CD4-positive, alpha-beta T cell treated with Interleukin-6 for 4 hours (primary cell): ENCODE measurements around the gene PHF21A.

Experiments
- DNase-seq: peaks from one replicate; pipeline ENCODE4 v3.0.0-alpha.2; 2020; ENCODE audit warnings: mixed read lengths

The PHF21A gene

DNA sequence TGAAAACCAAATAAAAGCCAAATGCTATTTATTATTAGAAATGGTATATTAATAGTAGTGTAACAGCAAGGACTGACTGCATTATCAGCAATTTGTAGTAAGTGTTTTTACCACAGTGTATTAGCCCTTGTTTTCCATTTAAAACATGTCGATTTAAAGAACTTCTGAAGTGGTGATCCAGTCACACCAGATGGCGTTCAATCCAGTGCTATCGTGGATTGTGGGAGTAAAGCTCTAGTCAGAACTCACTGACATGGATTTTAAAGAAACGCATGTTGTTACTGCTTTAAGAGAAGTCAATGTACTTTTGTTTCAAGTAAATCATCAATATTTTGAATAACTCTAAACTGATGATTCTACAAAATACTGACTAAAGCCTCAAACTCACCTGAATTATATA is 147.7 kb downstream of the PHF21A start:
- DNase-seq: no peak

- no peak for DNase-seq
Measured at GRCh38 chr11:45968901-45969300, 152.4 kb downstream of the PHF21A start.

GRCh38 chr11:45967506-45967905 is 153.7 kb downstream of the PHF21A start:
- DNase-seq: no peak

DNA sequence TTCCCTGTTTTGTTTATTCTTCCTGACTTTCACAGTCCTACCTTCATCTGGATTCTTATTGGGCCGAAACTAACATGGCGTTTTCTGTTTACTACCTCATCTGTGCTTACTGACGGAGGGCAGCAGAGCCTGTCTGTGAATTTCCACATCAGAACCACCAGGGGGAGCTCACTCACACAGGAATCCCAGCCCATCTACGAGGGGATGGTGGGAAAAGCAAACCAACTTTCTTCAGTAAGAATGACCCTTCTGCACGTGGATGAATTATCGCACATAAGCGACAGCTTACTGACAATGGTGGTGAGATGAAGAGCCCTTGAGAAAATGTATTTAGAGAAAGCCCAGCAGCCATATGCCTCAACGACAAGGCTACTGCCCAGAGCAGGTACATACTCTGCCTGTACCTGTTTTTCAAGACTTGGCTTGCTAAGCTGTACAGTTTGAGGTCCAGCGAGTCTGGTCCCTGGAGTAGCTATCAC is 156.3 kb downstream of the PHF21A start:
- peak; percentile 61 for DNase-seq

DNA sequence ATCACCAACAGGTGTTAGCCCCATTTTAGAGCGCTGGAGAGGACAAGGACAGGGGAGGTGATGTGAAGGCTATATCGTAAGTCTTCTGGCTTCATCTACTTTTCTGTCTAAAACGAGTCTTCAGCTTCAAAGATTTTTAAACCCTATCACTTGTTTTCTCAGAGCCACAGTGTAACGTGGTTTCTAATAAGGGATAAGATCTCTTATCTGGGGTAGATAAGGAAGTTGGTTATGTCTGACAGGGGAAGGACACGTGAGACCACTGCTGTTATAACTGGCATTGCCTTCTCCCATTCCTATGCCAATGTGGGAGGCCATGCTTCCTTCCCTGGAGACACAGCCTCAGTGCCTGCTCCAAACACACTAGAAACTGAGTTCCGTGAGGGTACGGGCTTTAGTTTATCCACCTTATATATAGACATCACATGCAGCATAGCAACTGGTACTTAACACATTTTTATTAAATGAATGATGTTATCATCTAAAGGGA is 159.5 kb downstream of the PHF21A start:
- DNase-seq: no peak

DNA sequence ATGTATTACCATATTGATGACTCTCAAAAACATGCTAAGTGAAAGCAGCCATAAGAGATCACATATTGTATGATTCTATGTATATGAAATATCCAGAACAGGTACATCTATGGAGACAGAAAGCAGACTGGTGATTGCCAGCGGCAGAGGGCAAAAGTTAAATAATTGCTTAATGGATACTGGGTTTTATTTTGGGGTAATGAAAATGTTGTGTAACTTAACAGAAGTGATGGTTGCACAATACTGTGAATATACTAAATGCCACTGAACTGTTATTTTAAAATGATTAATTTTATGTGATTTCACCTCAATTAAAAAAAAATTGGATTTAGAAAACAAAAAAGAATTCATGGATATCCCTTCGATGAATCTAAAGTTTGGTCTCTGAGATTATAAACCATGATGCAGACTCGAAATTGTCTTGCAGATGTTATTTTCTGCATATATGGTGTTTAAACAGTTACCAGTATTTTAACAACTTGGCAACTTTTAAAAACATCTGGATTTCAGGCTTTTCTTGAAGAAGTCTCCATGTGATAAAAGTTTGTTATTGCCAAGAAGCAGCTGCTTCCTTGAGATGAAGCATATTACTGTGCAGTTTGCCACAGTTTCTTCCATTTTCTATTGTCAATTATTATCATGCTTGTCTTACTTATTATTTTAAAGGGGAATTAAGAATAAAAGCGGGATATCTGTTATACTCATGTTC is 160.7 kb downstream of the PHF21A start:
- no peak for DNase-seq

DNA sequence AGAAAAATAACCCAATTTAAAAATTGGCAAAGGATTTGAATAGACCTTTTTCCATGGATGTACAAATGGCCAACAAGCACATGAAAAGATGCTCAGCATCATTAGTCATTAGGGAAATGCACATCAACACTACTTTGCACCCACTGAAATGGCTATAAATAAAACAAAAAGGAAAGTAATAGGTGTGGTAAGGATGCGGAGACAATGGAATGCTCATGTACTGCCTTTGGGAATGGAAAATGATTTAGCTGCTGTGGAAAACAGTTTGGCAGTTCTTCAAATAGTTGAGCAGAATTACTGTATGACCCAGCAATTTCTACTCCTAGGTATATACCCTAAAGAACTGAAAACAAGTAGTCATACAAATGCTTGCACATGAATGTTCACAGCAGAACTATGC is 161.4 kb downstream of the PHF21A start:
- no peak for DNase-seq

GRCh38 chr11:45949992-45950407 is 171.3 kb downstream of the PHF21A start:
- DNase-seq: no peak

DNA sequence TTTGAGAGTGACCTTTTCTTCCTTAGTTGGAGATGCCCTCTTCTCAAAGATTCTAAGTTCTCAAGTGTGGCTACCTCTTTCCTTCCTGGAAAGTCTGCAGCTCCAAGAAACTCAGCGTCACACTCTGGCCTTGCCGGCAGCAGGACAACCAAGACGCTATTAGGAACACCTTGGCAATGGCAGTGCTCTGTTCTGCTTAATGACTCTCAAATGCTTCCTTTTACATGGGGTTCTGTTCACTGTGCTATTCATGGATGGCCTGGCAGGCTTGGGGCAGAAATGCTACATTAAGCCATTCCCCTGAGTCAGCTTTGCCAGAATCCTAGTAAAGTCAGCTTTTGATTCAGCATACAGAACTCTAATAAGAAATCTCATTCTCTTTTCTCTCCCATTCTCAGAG is 172.9 kb downstream of the PHF21A start:
- no peak for DNase-seq

DNA sequence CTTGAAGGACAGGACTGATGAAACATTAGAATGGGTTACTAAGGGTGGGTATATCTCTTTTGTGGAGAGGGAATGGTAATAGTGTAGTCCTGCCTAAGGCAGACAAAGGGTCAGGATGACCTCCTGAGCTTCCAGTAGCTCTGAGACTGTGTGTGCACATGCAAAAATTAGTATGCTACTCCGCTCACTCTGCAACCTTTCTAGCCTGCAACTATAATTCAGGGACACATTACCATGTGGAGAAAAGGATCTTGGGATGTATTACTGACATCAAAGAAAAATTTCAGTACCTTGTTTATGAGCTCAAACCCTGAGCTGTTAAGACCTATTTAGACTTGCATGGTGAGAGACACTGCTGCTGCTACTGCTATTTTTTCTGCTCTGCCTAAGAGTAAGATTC is 173.4 kb downstream of the PHF21A start:
- DNase-seq: no peak

DNA sequence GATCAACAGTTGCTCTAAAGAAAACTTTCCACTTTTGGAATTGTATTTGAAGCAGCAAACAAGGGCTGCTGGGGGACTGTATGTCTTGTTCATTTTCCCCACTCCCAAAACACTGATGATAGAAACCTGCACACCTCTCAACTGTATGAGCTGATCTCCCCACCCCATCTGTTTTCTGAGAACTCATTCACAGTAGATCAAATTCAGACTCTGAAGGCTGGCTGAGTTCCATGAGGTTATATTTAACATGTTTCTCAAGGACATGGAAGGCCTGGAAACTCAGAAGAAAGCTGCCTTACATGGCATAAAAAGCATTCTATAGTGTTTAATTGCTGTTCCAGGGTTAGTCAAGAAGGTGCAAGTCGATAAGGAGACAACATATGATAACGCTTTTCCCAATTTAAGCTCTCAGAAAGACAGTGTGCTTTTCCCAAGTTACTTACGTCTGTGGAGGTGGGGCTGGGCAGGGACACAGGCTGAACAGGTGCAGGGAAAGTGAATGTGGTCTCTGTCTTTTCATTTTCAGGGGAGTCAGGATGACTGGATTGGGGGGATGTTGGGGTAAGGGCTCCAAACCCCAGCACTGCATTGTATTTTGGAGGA is 175.8 kb downstream of the PHF21A start:
- DNase-seq: no peak

DNA sequence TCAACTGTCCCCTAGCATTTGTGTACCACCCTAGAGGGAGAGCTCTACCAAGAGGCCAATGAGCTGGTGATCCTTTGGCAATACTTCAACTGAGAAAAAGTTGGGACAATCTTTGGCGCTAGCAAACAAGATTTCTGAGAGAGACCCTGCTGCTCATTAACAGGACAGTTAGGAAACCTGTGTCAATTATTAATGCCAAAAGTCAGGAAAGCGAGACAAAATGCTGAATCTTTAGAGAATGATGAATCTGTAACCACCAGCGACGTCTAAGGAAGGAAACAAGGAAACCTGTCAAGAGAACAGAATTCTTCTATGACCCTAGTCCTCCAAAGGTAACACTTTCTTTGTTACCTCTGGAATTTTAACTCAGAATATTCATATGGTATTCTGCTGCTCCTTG is 178.9 kb downstream of the PHF21A start:
- DNase-seq: no peak

DNA sequence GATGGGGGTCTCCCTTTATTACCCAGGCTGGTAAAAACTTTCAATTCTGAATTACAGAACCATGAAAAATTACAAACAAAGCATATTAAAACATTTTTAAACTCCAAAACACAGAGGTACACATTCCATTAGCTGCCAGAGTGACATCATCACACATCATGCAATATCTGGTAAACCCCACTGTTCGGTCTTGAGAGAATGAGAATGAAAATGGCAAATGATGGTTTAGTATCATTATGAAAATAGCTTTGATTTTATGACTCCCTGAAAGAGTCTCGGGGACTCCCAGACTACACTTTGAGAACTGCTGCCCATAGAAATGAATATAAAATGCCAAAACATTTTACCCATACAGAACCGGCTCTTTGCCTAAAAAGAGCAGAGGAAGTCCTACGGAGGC is 180.0 kb downstream of the PHF21A start:
- no peak for DNase-seq

DNA sequence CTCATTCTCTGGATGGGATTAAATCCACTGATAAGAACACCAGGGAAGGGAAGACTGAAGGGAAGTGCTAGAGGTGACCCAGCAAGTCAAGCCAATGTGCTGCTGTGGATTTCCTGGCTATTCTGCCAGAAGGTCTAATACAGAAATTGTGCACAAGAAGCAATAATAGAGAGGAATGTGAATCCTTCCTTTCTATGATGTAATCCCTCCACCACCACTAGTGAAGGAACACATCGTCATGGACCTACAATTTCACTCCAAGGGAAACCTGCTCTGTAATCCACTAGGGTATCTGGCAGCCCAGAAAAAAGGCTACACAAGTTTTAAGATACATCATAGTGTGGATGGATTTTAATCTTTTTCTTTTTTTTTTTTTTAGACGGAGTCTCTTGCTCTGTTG is 181.4 kb downstream of the PHF21A start:
- no peak for DNase-seq

DNA sequence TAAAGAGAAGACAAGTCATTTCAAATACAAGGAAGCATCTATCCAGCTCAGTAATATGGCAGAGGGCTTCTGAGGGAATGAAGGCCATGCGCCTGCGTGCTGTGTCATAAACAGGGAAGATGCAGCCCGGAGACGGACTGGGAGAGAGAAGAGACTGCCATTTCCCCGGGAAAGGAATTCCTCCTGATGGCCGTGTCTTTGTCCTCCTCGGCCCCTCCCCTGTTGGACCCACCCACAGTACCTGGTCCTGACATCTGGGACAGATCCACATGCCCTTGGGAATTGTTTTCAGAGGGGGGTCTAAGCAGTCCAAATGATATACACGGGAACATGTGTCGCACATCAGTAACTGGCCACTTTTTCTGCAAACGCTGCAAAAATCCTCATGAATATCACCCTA is 183.3 kb downstream of the PHF21A start:
- DNase-seq: no peak

DNA sequence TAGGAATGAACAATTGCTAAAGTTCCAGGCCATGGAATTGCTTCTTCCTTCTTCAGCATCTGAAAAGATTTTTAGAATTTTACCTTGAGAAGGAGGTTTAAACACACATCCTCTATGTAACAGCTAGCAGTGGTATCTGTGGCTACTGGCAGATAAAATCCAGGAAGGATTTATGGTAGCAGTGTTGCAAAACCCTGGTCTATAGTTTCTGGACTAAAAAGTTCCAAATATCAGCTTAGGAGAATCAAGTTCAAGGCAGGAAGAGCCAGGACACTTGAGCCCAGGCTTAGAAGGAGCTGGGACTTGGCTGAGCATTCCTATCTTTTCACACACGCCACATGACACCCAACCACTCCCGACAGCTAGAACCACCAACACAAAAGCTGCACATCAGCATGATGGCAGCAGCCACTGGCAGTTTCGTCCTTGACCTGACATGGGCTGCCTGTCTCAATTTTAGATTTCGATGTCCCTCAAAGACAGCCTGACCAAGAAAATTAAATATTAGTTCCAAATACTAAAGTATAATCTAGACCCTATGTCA is 184.7 kb downstream of the PHF21A start:
- no peak for DNase-seq

- no peak for DNase-seq
Measured at GRCh38 chr11:45935349-45936064, 185.7 kb downstream of the PHF21A start.

DNA sequence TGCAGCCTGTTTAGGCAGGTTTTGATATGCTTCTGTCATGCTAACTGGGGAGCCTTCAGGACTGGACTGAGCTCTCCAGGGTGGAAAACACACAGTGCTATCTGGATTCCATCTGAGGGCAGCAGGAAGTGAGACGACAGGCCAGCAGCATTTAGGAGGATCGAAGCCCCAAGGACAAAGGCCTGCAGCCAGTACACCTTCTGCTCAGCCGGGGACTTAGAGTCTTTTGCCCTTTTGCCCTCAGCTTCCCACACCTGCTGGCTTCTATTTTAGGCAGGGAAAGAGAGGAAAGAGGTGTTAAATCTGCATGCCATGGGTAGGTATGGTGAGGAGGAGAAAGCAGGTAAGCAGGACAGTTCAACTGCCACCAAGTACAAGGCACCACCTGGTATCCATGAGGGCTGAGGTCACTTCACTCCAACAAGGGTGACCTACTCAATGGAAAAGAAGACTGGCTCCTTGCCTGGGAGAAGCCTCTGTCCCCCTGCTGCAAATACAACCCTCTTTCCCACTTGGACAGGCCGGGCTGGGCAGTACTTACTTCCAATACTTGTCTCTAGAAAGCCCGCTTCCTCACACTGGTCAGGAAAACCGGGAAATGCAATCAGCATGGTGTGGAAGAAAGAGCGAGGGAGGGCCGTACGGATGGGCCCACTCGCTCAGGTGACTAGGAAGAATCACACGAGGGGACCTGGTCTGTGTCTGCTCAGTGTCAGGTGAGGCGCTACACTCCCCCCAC is 186.5 kb downstream of the PHF21A start:
- no peak for DNase-seq

DNA sequence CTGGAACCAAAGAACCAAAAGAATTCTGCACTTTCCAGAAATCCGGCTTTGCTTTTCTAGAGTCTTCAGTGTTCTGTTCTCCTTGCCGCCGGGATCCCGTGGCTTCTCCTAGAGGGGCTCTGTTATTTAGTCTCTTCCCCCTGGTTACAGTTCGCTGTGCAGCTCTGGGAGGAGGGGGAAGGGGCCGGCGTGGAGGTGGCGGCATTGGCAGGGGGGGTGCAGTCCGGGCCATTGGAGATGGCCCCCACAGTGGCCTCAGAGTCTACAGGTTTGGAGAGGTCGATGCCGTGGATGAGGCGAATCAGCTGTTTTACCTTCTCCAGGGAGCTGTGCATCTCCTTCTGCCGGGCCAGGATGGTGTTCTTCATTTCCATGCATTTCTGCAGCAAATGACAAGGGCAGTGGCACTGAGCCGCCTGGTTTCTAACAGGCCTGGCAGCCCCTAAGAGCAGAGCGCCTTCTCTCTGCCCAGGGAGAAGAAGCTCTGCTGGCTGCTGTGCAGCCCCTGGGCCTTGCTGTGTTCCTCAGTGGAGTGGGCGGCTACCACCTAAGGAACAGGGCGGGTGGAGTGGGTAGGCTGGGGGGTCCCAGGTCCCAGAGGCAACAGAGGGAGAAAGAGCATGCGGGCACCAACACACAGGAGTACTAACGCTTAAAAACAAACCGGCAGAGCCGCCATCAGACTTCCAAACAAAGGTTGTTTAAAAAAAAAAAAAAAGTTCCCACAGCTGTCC is 187.2 kb downstream of the PHF21A start:
- DNase-seq: no peak

DNA sequence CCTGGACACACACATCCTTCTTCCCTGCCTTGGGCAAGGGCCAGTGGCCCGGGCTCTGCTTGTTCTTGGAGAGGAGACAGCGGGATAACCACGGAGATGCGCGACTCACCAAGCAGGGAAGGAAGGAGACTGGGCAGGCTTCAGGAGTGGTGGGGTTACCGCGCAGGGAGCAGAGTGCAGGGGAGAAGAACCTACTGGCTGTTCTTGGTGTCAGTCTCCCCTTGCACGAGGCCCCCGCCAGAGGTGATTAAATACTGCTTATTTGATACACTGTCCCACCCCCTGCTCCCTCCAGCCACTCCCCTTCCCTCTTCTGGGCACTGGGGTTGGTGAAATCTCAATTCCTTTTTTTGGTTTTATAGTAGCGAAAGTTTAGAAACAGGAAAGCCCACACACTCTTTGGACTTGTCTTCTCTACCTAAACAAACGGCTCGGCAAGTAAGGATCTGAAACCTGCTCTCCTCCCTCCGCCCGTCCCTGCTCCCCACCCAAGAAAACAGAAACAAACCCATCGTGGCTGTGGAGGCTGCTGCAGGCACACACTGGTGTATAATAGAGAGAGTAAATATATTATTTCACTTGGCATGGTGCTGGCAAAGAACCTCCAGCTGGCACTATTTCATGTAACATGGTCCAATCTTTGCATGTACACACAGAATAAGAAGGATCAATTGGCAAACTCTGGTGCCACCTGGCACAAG is 188.0 kb downstream of the PHF21A start:
- DNase-seq: no peak

DNA sequence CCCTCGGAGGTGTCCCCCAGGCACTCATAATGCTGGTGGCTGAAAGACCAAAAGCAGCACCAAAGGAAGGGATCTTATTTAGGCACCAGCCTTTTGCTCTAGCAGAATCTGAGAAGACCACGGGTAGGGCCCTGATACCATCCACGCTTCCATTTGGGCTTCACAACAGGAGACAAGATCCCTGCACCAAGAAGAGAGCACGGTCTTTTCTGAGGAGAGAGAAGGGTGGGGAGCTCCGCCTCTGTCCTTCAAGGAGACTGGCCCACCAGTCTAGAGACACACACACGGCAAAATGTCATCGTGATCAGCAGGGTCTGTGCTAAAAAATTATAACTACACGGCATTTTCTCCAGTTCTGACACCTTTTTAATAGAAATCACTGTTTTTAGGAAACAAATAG is 189.0 kb downstream of the PHF21A start:
- DNase-seq: no peak

- DNase-seq: no peak
Measured at GRCh38 chr11:45931739-45932138, 189.5 kb downstream of the PHF21A start.
